Lung (tissue), 12 donors: ENCODE measurements around the gene ACTR8. TPM values are rescaled to one million over a fixed set of nuclear protein-coding genes. Genes with fewer than 3 reads are reported as not detected.

ENCODE experiments used
- ATAC-seq: fragments of 200-7000 bp; cut with Tn5 transposase; one replicate; pipeline ENCODE4 v1.9.1; 2020; ENCODE audit warnings: moderate number of reproducible peaks; ENCODE audit not compliant: insufficient read depth, low FRiP score
- DNase-seq, 3 donors: peaks; one replicate each; pipeline ENCODE4 v3.0.0-alpha.2; 2013 to 2017
- H3K27ac ChIP-seq, 2 donors: one replicate each; pipeline ENCODE4 v1.5.1; 2013; ENCODE audit warnings: mild to moderate bottlenecking in 2 of 2, moderate library complexity in 2 of 2, control low read depth in 1 of 2, inconsistent platforms in 1 of 2, low read depth in 1 of 2, low read length in 1 of 2
- H3K27me3 ChIP-seq, 3 donors: one replicate each; pipeline ENCODE4 v1.5.1; 2013; ENCODE audit warnings: low read length in 2 of 3; ENCODE audit not compliant: control insufficient read depth in 3 of 3, insufficient read depth in 3 of 3
- H3K36me3 ChIP-seq, 4 donors: one replicate each; pipeline ENCODE4 v1.5.1; 2013; ENCODE audit warnings: low read length in 4 of 4, mild to moderate bottlenecking in 1 of 4, moderate library complexity in 1 of 4; ENCODE audit not compliant: control insufficient read depth in 4 of 4, insufficient read depth in 4 of 4
- H3K4me1 ChIP-seq, 5 donors: one replicate each; pipeline ENCODE4 v1.5.1; 2013; ENCODE audit warnings: low read length in 5 of 5, mild to moderate bottlenecking in 2 of 5, moderate library complexity in 1 of 5; ENCODE audit not compliant: control insufficient read depth in 5 of 5, insufficient read depth in 5 of 5
- H3K4me3 ChIP-seq: one replicate; pipeline ENCODE4 v1.5.1; 2013; ENCODE audit warnings: mild to moderate bottlenecking, control low read depth, moderate library complexity
- H3K9ac ChIP-seq, 2 donors: one replicate each; pipeline ENCODE4 v1.5.1; 2013; ENCODE audit warnings: low read length in 2 of 2, control low read depth in 1 of 2; ENCODE audit not compliant: insufficient read depth in 1 of 2
- H3K9me3 ChIP-seq, 4 donors: one replicate each; pipeline ENCODE4 v1.5.1; 2013; ENCODE audit warnings: low read length in 3 of 4, mild to moderate bottlenecking in 1 of 4, moderate library complexity in 1 of 4; ENCODE audit not compliant: control insufficient read depth in 4 of 4, insufficient read depth in 3 of 4
- CTCF ChIP-seq: IDR thresholded peaks from 2 replicates; pipeline ENCODE4 v1.5.1; 2012; ENCODE audit warnings: mild to moderate bottlenecking; ENCODE audit errors: control extremely low read depth, extremely low read depth
- WGBS, 2 donors: extraction: QIAGEN DNeasy Blood & Tissue Kit; methylation state at CpG; one replicate each; pipeline ENCODE4 v1.1.7; 2013; 5-methylcytosine and 5-hydroxymethylcytosine counted together
- polyA plus RNA-seq, 2 donors: library from polyadenylated mRNA; stranded (reverse); fragments of 200-250 nt; gene quantifications; one replicate each; pipeline ENCODE4 v1.2.1, GENCODE V29; 2013
- total RNA-seq, 2 donors: library from RNA; depleted of rRNA in 1 of 2; stranded (reverse); fragments of >200 nt in 1 of 2; gene quantifications; one replicate each; pipeline ENCODE4 v1.2.1, GENCODE V29; 2014 to 2021
- donor health status: control.
- donor health status: control.
- donor health status: Bipolar disorder and iron deficiency.
- donor health status: healthy.
- donor health status: DM: yes; HTN: yes; CAD: no.

Gene ACTR8
- total and polyA plus RNA-seq, 4 donors, result 12.4 to 28.8 (median 21.0) TPM

GRCh38 chr3:53845103-53845880, 36.7 kb downstream of the ACTR8 start:
- Histone ChIP-seq H3K36me3 (no peaks in the 10 kb centered on the region), H3K9me3 (no peaks in the 10 kb centered on the region), H3K4me1 (peaks cover 0 to 22% (median 7%) of the 10 kb centered on the region in 5 donors), H3K27me3 (peaks cover 0 to 9% (median 8%) of the 10 kb centered on the region in 3 donors), H3K9ac (peak overlapping the region; percentile 43 to 47), H3K27ac (peak overlapping the region in 1 of 2 donors; percentile 83), H3K4me3 (peak overlapping the region; percentile 58)
- no peak for TF ChIP-seq CTCF
- peak; percentile 70 to 80 (median 77) for DNase-seq
- peak; percentile 63 for ATAC-seq
- 18% methylated on average over 25 of the region's 25 CpGs for WGBS, 2 donors

- no peaks in the 10 kb centered on the region for H3K36me3 ChIP-seq
- H3K27me3 ChIP-seq, result peaks cover 0 to 9% (median 8%) of the 10 kb centered on the region in 3 donors
- WGBS, 2 donors, result 90 to 98% methylated on average over 9 of the region's 9 CpGs
- ATAC-seq (no peak), DNase-seq (no peak)
- no peak overlapping the region for H3K9ac ChIP-seq
- no peak for TF ChIP-seq CTCF
- no peak overlapping the region for H3K4me3 ChIP-seq
- H3K9me3 ChIP-seq, result no peaks in the 10 kb centered on the region
- no peak overlapping the region for H3K27ac ChIP-seq
- peaks cover 0 to 22% (median 7%) of the 10 kb centered on the region in 5 donors for H3K4me1 ChIP-seq
Measured at GRCh38 chr3:53844262-53845102, 37.5 kb downstream of the ACTR8 start.

GRCh38 chr3:53843195-53844177, 38.5 kb downstream of the ACTR8 start:
- no peak for ATAC-seq
- TF ChIP-seq CTCF, result no peak
- Histone ChIP-seq H3K4me1 (peaks cover 0 to 22% (median 7%) of the 10 kb centered on the region in 5 donors), H3K4me3 (no peak overlapping the region), H3K36me3 (no peaks in the 10 kb centered on the region), H3K27ac (no peak overlapping the region), H3K9ac (no peak overlapping the region), H3K27me3 (peaks cover 0 to 9% (median 8%) of the 10 kb centered on the region in 3 donors), H3K9me3 (no peaks in the 10 kb centered on the region)
- no peak for DNase-seq
- 79 to 87% methylated on average over 10 of the region's 10 CpGs for WGBS, 2 donors
